HK-2 (cell line): ENCODE data around the gene TMEM259.

Experiments used
- DNase-seq: peaks from one replicate; pipeline ENCODE4 v3.0.0-alpha.2; 2018; ENCODE audit not compliant: unreplicated experiment

The TMEM259 gene

DNA sequence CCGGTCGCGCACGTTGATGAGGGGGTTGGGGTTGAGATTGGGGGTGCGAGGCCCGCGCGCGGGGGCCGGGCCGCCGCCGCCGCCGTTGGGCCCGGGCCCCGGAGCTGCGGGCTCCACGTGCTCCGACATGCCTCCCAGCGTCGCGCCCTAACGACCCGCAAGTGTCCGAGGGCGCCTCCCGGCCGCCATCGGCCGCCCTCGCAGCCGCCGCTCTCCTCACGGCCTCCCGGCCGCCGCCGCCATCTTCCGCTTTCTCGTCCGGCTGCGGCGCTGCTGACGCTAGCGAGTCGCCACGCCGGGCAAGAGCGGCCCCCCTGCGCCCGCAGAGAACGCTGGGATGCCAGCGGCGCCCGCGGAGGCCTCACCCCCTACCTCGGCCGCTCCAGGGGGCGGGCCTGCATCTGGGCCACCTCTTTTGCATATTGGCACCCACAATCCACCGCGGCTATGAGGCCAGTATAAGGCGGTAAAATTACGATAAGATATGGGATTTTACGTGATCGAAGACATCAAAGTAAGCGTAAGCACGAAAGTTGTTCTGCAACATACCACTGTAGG, at the start of gene TMEM259:
Gene TMEM259, minus strand, starts transcription at position 256 of the 558 bp plus-strand sequence. Its CDS starts 127 bp downstream, at position 129.
- peak; percentile 96 for DNase-seq

DNA sequence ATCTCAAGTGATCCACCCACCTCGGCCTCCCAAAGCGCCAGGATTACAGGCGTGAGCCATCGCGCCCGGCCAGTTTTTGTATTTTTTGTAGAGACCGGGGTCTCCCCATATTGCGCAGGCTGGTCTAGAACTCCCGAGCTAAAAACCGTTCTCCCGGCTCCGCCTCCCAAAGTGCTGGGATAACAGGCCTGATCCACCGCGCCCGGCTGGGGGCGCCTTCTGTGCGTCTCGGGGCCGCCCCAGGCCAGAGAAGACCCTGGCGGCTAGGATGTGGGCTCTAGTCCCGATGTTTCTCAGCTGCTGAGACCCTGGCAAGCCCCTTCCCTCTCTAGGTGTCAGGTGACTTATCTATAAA, 49.6 kb upstream of the TMEM259 start:
- DNase-seq: no peak

DNA sequence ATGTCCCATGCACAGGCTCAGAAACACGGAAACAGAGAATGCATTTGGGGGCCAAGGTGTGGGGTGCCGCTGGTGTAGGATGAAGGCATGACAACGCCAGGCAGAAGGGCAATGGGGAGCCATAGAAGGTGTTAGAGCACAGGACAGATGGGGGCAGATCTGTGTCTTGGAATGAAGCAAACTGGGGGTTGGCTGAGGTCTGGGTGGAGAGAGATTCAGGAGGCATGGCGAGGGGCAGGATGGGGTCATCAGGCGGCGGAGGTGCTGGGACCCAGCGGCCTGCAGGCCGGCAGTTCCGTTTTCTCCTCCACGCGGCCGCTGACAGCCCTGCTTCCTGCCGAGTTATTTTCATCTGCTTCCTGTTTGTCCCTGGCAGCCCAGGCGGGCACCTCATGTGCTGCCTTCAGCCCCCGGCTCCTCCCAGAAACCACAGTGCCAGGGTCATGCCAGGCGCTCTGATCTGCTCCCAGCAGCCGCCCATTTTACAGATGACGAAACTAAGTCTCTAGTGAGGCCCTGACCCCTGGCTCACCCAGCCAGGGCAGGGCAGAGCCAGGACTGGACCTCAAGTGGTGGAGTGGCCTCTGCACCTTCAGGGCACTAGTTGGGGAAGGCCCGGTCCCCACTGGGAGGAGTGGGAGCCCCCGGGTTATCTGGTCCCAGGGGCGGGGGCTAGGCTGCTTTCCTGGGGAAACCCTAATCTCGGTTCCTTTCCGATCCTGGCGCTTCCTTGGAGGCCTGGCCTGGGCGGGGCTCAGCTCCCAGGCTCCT, 48.3 kb upstream of the TMEM259 start:
- no peak for DNase-seq

DNA sequence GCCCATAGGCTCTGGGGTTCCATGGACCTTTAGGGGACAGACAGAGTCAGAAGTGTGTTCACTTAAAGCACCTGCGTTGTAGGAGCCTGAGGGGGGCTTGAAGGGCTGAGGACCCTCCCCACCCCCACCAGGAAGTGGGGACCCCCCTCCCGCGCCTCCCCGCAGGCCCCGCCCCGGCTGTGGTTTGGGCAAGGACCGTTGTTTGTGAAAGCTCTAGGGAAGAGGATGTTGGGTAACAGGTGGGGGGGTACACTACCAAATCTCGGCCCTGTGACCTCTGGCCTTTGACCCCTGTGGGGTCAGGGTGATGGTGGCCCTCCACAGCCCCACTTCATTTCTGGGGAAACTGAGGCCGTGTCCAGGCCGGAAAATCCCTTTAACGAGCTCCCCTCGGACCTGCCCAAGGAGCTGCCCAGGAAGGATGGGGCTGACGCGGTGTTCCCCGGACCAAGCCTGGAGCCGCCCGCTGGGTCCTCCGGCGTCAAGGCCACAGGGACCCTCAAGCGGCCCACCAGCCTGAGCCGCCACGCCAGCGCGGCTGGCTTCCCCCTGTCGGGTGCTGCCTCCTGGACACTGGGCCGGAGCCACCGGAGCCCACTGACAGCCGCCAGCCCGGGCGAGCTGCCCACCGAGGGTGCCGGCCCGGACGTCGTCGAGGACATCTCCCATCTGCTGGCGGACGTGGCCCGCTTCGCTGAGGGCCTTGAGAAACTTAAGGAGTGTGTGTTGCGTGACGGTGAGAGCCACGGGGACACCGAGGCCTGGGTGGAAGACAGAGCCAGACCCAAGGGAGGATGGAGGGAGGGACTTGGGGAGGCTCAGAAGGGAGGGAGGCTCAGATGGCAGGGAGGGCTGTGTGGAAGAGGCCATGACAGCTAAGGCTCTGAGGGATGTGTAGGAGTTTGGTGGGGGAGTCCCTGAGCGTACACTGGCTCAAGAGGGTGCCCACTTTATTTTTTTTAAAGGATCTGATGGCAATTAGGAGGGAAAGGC, 47.4 kb upstream of the TMEM259 start:
- no peak for DNase-seq

DNA sequence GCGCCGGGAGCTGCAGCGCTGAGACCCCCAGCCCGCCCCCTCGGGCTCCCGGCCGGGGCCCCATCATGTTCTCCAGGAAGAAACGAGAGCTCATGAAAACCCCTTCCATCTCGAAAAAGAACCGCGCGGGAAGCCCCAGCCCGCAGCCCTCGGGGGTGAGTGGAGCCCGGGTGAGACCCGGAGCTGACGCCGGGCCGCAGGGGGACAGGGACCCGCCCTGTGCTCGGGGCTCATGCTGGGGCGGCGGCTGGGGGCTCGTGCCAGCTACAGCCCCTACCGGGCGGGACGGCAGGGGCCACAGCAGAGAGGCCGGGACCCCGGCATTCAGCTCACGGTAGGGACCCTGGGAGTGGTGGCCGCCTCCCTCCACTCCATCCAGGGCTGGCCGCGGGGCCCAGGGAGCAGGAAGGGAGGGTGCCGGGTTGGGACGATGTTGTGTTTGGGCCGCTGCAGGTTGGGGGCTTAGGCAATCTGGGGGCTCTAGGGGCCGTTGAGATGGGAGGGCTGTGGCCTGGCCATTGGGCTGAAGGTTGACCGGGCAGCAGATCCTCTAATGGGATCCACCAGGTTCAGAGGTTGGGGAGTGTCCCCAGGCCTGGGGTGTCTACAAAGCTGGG, 46.5 kb upstream of the TMEM259 start:
- DNase-seq: no peak

DNA sequence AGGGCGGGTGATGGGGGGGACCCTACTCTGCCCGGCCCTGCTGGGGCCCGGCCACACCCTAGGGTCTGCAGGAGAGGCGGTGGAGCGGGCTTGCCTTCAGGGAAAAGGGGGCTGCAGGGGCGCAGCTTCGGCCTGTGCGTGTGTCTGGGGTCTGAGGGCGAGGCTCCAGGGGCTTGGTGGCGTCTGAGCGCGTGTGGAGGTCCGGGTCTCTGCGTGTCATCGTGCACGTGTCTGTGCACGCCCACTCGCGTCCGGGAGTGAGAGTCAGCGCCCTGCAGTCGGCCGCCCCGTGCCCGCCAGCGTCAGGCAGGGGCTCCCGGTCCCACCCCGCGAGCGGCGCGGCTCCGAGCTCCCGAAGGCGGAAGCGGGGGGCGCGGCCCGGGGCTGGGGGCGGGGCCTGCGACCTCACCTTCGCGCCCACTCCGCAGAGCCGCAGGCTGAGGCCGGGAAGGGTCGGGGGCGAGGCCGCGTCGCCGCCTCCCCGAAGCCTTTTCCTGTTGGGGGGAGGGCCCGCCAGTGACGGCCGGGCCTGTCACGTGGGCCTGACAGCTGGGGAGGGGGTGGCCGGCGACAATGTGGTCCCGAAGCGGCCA, 45.9 kb upstream of the TMEM259 start, which contains the start of gene ARHGAP45:
Gene ARHGAP45, plus strand, starts transcription at position 420 of the 593 bp plus-strand sequence. CDS start 239 bp downstream, outside the sequence.
- no peak for DNase-seq

DNA sequence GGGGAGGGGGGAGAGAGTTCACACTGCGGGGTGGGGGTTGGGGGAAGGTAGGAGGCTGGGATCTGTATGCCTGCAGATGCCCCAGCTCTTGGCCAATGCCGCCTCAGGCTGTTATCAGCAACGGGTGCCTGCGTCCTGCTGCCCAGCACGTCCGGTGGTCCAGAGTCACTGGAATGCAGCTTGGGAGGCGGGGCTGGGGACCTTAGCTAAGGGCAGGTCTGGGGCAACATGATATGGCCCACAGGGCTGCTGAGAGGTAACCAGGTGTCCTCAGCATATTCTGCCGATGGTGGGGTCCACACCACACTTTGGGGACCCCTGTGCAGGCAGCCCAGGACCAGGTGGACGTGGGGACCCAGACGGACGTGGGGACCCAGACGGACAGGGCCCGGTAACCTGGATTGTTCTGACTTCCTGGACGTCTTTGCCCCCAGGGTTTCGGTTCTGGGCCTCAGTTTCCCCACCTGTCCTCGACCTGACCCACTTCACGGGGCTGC, 45.4 kb upstream of the TMEM259 start:
- peak; percentile 77 for DNase-seq

DNA sequence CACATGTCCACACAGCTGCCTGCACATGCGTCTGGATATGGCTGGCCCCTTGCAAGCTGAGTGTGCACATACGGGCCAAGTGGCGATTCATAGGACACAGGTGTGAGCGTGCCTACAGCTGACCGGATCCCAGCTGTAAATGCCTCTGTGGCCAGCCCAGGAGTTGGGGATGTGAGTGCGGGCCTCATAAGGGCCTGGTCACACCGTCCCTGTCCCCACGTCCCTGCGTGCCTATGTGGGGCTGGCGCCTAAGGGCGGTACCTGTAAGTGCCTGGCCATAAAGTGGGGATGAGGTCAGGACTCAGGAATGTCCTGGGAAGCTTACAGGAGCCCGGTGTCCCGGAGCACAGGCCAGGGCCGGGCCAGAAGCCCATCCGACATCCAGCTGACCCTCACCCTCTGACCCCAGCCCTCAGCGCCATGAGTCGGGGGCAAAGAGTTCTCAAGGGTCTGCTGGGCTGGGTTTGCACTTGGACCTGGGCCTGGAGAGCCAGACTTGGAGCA, 44.7 kb upstream of the TMEM259 start:
- DNase-seq: peak; percentile 78

DNA sequence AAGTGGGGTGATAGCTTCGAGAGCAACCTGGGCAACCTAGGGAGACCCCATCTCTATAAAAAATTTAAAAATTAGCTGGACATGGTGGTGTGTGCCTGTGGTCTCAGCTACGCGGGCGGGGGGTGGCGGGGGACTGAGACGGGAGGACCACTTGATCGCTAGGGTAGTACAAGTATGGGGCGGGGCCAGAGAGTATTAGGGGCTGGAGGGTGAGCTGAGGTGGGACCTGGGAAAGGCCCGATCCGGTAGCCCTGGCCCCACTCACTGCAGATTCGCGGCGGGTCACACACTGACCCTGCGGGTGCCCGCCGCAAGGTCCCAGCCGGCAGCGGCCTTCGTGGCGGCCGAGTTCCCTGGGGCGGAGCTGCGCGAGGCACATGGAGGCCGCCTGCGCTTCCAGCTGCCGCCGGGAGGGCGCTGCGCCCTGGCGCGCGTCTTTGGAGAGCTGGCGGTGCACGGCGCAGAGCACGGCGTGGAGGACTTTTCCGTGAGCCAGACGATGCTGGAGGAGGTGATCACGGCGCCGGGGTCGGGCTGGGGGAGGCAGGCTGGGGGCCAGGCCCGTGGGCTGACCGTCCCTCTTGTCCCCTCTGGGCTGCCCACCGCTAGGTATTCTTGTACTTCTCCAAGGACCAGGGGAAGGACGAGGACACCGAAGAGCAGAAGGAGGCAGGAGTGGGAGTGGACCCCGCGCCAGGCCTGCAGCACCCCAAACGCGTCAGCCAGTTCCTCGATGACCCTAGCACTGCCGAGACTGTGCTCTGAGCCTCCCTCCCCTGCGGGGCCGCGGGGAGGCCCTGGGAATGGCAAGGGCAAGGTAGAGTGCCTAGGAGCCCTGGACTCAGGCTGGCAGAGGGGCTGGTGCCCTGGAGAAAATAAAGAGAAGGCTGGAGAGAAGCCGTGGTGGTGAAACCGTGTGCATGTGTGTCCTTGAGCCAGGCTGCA, 44.0 kb upstream of the TMEM259 start:
- peak; percentile 68 for DNase-seq

DNA sequence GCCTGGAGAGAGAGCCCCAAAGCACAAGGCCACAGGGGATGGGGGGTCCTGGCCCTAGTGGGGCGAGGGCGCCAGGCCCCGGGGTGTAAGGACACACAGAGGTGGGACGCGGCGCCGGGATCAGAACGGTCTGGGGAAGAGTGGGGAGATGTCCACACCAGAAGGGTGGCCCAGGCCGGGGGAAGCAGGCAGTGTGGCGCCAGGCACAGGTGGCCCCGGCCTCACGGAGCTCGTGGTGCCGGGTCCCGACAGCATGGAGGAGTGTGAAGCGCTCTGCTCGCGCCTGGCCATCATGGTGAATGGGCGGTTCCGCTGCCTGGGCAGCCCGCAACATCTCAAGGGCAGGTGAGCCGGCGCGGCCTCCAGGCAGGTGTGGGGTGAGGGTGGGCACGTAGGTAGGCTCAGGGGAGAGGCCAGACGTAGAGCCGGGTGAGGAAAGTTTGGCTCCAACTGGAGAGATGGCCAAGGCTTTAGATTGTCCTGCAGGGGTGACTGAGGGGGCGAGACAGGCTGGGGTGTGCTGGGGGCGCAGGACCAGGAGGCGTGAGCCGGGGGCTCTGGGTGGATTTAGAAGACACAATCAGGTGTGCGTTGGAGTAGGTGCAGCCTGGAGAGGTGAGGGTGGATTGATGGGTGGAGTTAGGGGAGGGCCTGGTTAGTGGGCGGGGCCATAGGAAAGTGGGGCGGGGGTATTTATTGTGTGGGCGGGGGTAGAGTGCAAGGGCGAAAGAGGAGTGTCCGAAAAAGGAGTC, 43.2 kb upstream of the TMEM259 start:
- DNase-seq: no peak

DNA sequence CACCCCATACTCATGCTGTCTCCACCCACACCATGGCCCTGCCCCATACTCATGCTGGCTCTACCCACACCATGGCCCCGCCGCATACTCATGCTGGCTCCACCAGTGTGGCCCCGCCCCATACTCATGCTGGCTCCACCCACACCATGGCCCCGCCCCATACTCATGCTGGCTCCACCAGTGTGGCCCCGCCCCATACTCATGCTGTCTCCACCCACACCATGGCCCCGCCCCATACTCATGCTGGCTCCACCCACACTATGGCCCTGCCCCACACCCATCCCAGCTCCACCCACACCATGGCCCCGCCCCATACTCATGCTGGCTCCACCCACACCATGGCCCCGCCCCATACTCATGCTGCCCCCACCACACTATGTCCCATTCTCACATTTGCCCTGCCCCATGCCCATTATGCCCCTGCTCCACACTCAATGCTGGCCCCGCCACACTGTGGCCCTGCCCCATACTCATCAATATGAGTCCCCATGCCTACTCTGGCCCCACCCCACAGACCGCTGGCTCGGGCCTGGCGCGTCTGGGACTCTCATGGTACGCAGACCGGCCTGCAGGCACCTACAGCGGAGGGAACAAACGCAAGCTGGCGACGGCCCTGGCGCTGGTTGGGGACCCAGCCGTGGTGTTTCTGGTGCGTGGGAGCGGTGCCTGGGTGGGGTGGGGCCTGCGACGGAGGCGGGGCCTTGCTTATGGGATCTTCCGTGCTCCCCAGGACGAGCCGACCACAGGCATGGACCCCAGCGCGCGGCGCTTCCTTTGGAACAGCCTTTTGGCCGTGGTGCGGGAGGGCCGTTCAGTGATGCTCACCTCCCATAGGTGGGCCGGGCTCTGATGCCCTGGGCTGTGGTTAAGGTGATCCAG, 42.3 kb upstream of the TMEM259 start:
- DNase-seq: no peak

DNA sequence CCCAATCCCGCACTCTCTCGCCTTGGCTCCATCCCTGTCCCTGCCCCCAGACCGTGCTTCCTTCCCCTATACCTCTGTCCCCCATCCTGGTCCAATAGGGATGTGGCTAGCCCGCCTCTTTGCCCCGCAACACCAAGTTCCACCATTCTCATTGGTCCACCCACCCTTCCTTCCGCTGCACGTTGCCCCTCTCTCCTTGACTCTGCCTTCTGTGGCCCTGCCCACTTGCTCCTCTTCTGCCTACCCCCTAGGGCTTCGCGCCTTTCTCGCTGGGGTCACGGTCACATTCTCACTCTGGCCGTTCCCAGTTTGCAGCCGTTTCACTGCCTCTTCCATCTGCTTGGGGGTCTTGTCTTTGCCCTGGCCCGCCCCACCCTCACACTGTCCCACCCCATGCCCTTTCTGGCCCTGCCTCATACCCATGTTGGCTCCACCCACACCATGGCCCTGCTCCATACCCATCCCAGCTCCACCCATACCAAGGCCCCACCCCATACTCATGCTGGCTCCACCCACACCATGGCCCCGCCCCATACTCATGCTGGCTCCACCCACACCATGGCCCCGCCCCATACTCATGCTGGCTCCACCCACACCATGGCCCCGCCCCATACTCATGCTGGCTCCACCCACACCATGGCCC, 41.6 kb upstream of the TMEM259 start:
- no peak for DNase-seq

DNA sequence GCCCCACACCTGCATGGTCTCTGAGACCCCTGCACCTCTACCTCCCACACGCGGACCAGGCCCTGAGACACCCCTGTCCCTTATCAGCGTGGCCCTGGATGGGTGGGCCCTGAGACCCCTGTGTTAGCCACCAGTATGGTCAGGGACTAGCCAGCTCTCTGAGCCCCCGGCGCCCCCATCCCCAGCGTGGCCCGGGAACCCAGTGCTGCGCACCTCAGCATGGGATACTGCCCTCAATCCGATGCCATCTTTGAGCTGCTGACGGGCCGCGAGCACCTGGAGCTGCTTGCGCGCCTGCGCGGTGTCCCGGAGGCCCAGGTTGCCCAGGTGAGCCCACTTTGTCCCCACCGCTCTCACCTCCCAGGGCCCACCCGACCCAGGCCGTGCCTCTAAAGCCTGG, 41.1 kb upstream of the TMEM259 start:
- DNase-seq: no peak

DNA sequence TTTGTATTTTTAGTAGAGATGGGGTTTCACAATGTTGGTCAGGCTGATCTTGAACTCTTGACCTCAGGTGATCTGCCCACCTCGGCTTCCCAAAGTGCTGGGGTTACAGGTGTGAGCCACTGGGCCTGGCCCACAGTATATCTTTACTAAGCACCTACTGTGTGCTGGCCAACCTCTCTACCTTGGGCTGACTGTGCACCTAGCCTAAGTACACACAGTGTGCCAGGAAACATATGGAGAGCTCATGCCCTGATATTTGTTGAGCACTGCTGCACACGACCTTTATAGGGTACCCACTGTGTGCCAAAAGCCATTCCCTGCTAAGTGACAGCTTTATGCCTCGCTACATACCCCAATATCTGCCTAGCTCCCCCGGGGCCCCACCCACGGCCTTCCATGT, 39.8 kb upstream of the TMEM259 start:
- DNase-seq: no peak

DNA sequence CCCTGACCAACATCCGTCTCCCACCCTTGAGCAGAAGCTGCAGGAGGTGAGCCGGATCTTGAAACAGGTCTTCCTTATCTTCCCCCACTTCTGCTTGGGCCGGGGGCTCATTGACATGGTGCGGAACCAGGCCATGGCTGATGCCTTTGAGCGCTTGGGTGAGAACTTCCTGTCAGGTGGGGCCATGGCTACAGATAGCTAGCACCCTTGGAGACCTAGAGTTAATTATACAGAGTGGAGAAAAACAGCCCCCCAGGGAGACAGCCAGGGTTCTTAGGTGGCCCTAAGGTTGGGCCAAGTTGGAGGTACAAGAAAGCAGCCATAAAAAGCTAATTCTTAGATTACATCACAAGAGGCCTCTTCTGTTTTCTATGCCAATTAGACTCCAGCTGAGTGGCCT, 37.2 kb upstream of the TMEM259 start:
- no peak for DNase-seq

DNA sequence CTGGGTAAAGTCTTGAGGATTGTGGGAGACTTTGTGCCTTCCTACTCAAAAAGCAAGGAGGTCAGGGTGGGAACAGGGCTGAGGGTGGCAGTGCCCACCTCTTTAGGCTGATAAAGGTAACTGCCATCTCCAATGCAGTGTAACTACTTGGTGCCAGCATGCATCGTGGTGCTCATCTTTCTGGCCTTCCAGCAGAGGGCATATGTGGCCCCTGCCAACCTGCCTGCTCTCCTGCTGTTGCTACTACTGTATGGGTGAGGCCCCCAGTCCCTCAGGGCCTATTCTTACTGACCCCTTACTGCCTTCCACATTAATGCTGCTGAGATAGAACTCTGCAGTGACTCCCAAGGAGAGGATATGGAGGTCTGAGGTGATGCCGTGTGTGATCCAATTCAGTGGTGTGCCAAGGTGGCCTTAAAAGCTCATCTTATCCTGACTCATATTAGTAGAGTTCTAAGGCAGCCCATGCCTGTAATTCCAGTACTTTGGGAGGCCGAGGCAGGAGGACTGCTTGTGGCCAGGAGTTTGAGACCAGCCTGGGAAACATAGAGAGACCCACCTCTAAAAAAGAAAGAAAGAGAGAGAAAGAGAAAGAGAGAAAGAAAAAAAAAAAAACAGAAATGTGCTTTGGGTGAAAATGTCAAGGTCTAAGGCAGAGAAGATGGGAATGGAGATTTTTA, 36.4 kb upstream of the TMEM259 start:
- DNase-seq: peak; percentile 47
